GM12891 (cell line): ENCODE data around the gene FOXK2.

ENCODE experiments used
- POLR2A ChIP-seq: IDR thresholded peaks from 2 replicates; pipeline ENCODE4 v1.6.1; 2011; ENCODE audit warnings: low read depth, low read length, control low read depth
- POLR2AphosphoS5 ChIP-seq: IDR thresholded peaks from 2 replicates; pipeline ENCODE4 v1.6.1; 2011; ENCODE audit warnings: low read depth, low read length, control low read depth
- SPI1 ChIP-seq: IDR thresholded peaks from 2 replicates; pipeline ENCODE4 v1.6.1; 2011; ENCODE audit warnings: low read depth, low read length, control low read depth

DNA sequence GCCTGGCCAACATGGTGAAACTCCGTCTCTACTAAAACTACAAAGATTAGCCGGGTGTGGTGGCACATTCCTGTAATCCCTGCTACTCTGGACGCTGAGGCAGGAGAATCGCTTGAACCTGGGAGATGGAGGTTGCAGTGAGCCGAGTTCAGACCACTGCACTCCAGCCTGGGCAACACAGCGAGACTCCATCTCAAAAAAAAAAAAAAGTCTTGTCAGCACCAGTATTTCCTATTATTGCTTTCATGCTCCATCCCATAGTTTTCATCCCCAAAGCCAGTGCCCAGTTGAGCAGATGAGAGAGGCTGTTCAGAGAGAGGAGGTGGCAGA lies 70.3 kb downstream of the FOXK2 start:
- TF ChIP-seq POLR2A (no peak), POLR2AphosphoS5 (no peak), SPI1 (no peak)
